GM12874 (cell line): Measurements from ENCODE around the gene GHR.

Experiments used
- CTCF ChIP-seq: IDR thresholded peaks from 2 replicates; pipeline ENCODE4 v1.5.1; 2011; ENCODE audit warnings: low read depth, mild to moderate bottlenecking, control low read depth, low read length, moderate library complexity; ENCODE audit not compliant: insufficient read depth

Gene GHR

GRCh38 chr5:42499016-42499415, 75.8 kb downstream of the GHR start:
- no peak for TF ChIP-seq CTCF

DNA sequence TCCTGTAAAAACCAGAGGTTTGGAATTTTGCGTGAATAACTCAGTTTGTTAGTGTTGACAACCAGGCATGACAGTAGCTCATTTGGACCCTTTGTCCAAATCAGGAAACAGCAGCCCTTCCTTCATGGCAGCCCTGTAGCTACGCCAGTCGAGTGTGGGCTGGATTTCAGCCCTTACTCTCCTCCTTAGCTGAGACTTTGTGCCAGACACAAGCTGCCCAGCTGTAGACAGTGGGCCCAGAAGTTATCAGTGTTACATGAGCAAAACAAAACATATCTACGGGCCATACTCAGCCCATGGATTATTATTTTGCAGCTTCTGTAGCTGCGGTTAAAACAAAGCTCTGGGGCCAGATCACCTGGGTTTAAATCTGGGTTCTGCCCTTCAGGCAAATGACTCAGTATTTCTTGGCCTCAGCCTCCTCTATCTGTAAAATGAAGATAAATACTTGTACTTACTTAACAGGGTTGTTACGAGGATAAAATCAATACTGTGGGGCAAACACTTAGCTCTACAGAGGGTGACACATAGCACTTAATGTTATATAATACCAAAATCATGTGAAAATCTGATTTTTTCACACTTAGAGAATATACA, 76.9 kb downstream of the GHR start:
- no peak for TF ChIP-seq CTCF

- no peak for TF ChIP-seq CTCF
Measured at GRCh38 chr5:42502613-42503470, 79.6 kb downstream of the GHR start.

- TF ChIP-seq CTCF: no peak
Measured at GRCh38 chr5:42506662-42507061, 83.4 kb downstream of the GHR start.

DNA sequence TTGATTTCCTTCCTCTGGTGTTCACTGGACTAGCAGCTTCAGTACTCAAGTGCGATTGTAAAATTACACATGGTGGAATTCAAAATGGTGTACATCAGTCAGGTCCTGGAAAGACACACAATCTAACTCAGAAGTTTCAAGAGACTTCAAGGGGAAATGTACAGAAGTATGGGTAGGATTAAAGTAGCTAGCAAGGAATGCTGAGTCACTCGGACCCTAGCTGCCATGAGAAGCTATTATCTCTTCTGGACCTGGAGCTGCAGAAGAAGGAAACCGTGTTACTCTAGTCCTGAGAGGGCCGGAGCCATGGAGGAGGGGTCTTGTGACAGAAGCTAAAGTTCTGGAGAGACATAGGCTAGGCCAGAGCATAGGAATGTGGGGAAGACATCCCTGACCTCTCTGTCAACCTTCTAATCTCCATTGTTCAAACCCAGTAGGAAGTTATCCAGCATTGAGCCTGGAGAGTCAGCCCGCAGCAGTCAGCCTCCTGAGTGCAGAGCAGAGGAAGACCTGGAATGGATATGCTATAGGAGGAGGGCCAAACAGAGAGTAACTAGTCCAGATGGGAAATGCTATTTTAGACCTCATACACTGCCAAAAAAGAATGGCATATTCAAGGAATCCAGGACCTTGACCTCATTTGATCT, 84.3 kb downstream of the GHR start:
- no peak for TF ChIP-seq CTCF

GRCh38 chr5:42513246-42513645, 90.0 kb downstream of the GHR start:
- TF ChIP-seq CTCF: no peak

DNA sequence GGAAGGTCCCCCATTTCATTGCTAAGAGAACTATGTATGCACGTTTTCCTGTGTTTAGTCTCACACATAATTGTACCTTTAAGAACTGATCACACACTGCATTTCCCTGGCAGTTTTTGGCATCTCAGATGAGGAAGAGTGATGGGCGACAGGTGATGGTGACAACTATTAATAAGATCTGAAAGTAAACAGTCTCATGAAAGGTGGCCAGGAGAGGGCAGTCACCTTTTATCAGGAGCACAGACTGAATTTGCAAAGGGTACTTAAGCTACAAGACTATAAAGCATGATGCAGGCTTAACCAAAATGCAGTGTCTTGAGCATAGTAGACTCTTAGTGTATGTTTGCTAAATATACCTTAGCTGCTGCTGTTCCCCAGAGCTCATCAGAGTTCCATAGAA, 91.5 kb downstream of the GHR start:
- TF ChIP-seq CTCF: no peak
